ENCODE data around the gene AGR2.

Gene AGR2

GRCh38 chr7:16846601-16847165 lies 41.9 kb upstream of the AGR2 start:
- in situ Hi-C loops (cut with MboI; ENCODE audit: low sequenced_read_pairs, unreplicated experiment) = no loop called here
- DNase-seq (ENCODE audit: low spot score) = no peak
- TF ChIP-seq CTCF (IDR thresholded peaks at IDR 0.05; ENCODE audit: borderline replicate concordance, control extremely low read depth, extremely low read depth, insufficient read depth, missing control alignments) = no peak

DNA sequence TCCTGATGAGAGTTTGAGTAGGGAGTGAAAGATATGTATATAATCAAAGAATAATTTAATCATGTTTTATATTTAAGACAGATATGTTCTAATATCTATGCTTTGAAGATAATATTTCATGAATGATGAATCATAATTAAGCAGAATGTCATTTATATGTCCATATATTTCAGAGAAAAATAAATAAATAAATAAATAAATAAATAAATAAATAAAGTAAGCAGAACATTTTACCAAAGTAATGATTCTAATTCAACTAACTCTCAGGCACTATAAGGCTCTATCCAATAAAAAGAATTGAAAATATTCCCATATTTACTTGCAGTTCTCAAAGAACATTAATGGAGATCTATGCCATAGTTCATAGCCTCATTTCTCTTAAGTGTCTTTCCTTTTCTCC lies 40.9 kb upstream of the AGR2 start:
- TF ChIP-seq CTCF (IDR thresholded peaks at IDR 0.05; ENCODE audit: borderline replicate concordance, control extremely low read depth, extremely low read depth, insufficient read depth, missing control alignments) = no peak
- no peak for DNase-seq (ENCODE audit: low spot score)
- in situ Hi-C loops (cut with MboI; ENCODE audit: low sequenced_read_pairs, unreplicated experiment) = no loop called here

DNA sequence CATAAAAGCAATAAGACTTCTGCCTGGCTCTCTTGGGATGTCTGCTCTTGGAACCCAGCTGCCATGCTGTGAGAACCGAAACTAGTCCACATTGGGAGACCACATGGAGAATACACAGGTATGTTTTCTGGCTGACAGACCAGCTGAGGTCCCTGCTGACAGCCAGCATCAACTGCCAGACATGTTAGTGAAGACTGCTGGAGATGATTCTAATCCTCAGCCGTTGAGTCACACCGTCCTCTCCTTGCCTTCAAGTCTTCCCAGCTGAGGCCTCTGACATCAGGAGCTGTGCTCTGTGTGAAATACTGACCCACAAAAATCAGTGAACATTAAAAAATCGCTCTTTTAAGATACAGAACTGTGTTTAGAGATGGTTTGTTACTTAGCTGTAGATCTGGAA lies 36.9 kb upstream of the AGR2 start:
- no peak for TF ChIP-seq CTCF (IDR thresholded peaks at IDR 0.05; ENCODE audit: borderline replicate concordance, control extremely low read depth, extremely low read depth, insufficient read depth, missing control alignments)
- in situ Hi-C loops (cut with MboI; ENCODE audit: low sequenced_read_pairs, unreplicated experiment) = no loop called here
- DNase-seq (ENCODE audit: low spot score) = no peak

GRCh38 chr7:16840094-16840493 lies 35.3 kb upstream of the AGR2 start:
- no peak for TF ChIP-seq CTCF (IDR thresholded peaks at IDR 0.05; ENCODE audit: borderline replicate concordance, control extremely low read depth, extremely low read depth, insufficient read depth, missing control alignments)
- DNase-seq (ENCODE audit: low spot score) = no peak
- in situ Hi-C loops (cut with MboI; ENCODE audit: low sequenced_read_pairs, unreplicated experiment) = no loop called here

GRCh38 chr7:16839646-16840045 lies 34.8 kb upstream of the AGR2 start:
- in situ Hi-C loops (cut with MboI; ENCODE audit: low sequenced_read_pairs, unreplicated experiment) = no loop called here
- DNase-seq (ENCODE audit: low spot score) = no peak
- TF ChIP-seq CTCF (IDR thresholded peaks at IDR 0.05; ENCODE audit: borderline replicate concordance, control extremely low read depth, extremely low read depth, insufficient read depth, missing control alignments) = no peak

GRCh38 chr7:16838891-16839290 lies 34.1 kb upstream of the AGR2 start:
- DNase-seq (ENCODE audit: low spot score) = no peak
- TF ChIP-seq CTCF (IDR thresholded peaks at IDR 0.05; ENCODE audit: borderline replicate concordance, control extremely low read depth, extremely low read depth, insufficient read depth, missing control alignments) = no peak
- in situ Hi-C loops (cut with MboI; ENCODE audit: low sequenced_read_pairs, unreplicated experiment) = no loop called here

- TF ChIP-seq CTCF (IDR thresholded peaks at IDR 0.05; ENCODE audit: borderline replicate concordance, control extremely low read depth, extremely low read depth, insufficient read depth, missing control alignments) = no peak
- in situ Hi-C loops (cut with MboI; ENCODE audit: low sequenced_read_pairs, unreplicated experiment) = no loop called here
- DNase-seq (ENCODE audit: low spot score) = no peak
Observed at GRCh38 chr7:16838386-16838785, 33.6 kb upstream of the AGR2 start.
